ENCODE measurements around the gene FAU.
A peak's percentile ranks its signal among the peaks of the same experiment; 100 is the strongest.
"Not testable (repeated sequence)": the region's sequence is repeated elsewhere in the genome, so short reads cannot be mapped to it uniquely, and the experiment has no call there.

FAU gene

GRCh38 chr11:65121865-65122696, at the start of gene FAU, which contains the start of gene MRPL49:
Gene FAU, minus strand, starts transcription at chr11:65122134. Its CDS starts 321 bp downstream, at chr11:65121813.
Gene MRPL49, plus strand, starts transcription at chr11:65122321. Its CDS starts 26 bp downstream, at chr11:65122347.
- DNase-seq = peak; percentile 98

GRCh38 chr11:65170058-65170534, 48.2 kb upstream of the FAU start, which contains the start of gene SPDYC:
Gene SPDYC, plus strand, starts transcription at chr11:65170233. Its CDS starts 1,125 bp downstream, at chr11:65171358.
- peak; percentile 51 for DNase-seq

- DNase-seq = no peak
These were observed 47.3 kb upstream of the FAU start for GRCh38 chr11:65169164-65169641.

- no peak for DNase-seq
These were observed 45.7 kb upstream of the FAU start for GRCh38 chr11:65167656-65168055.

- no peak for DNase-seq
These were observed 45.0 kb upstream of the FAU start for GRCh38 chr11:65166893-65167292.

- DNase-seq = no peak
These were observed 43.7 kb upstream of the FAU start for GRCh38 chr11:65165410-65166317.

GRCh38 chr11:65163684-65164083, 41.8 kb upstream of the FAU start:
- no peak for DNase-seq

- DNase-seq = no peak
These were observed 38.7 kb upstream of the FAU start for GRCh38 chr11:65160643-65161042.

- no peak for DNase-seq
These were observed 37.1 kb upstream of the FAU start for GRCh38 chr11:65159012-65159411.

GRCh38 chr11:65157336-65157735, 35.4 kb upstream of the FAU start:
- no peak for DNase-seq

- DNase-seq = no peak
These were observed 35.0 kb upstream of the FAU start for GRCh38 chr11:65156926-65157325.

- no peak for DNase-seq
These were observed 34.3 kb upstream of the FAU start for GRCh38 chr11:65156256-65156655.

- DNase-seq = no peak
These were observed 30.2 kb upstream of the FAU start for GRCh38 chr11:65152122-65152521.

- DNase-seq = no peak
These were observed 29.5 kb upstream of the FAU start for GRCh38 chr11:65151331-65151899.

GRCh38 chr11:65150509-65151299, 28.8 kb upstream of the FAU start:
- DNase-seq = peak; percentile 23

- not testable (repeated sequence) for DNase-seq
These were observed 28.2 kb upstream of the FAU start for GRCh38 chr11:65150131-65150508.

GRCh38 chr11:65148657-65149056, 26.7 kb upstream of the FAU start:
- DNase-seq = no peak

- DNase-seq = no peak
These were observed 25.6 kb upstream of the FAU start for GRCh38 chr11:65147352-65148075.

GRCh38 chr11:65141896-65142494, 20.1 kb upstream of the FAU start:
- DNase-seq = no peak

- no peak for DNase-seq
These were observed 14.7 kb upstream of the FAU start for GRCh38 chr11:65136515-65137096.
